CD4-positive, alpha-beta T cell treated with Interleukin-2 at 100 ng/mL for 4 hours (primary cell): ENCODE data around the gene CRELD2.
A peak's percentile ranks its signal among the peaks of the same experiment; 100 is the strongest.

Source experiments
- DNase-seq: peaks from one replicate; pipeline ENCODE4 v3.0.0-alpha.2; 2020; ENCODE audit warnings: low spot score

Gene CRELD2

DNA sequence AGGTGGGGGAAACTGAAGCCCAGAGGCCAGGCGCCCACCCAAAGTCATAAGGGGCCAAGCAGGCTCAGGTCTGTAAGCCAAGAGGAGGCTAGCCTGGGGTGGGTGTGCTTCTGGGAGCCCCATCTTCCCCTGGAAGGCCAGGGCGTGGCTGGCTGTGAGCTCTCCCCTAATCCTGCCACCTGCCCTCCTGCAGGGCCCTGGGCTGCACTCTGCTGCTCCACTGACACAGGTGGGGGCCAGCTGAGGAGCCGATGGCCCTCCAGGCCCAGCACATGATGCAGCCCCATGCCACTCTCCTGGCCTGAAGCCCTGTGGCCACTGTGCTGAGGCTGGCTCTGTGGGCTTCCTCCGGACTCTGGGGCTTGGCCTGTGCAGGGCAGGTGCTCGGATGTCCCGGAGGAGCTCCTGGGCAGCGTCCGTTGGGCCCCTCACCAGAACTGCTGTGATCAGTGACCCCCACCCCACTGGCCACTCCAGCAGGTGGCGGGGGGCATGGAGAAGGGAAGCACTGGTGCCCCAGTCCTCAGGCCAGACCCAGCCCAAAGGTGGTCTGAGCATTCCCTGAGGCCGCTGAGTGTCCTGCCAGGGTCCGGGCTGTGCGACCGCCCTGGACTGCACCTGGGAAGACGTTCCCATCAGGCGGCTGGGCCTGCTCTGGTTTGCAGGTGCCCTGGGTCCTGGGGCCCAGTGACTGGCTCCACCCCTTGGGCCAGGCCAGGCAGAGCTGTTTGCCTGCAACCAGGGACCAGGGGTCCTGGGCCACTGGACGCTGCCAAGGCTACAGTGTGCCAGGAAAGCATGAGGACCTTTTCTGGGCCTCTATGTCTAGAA is 50.6 kb downstream of the CRELD2 start:
- no peak for DNase-seq

DNA sequence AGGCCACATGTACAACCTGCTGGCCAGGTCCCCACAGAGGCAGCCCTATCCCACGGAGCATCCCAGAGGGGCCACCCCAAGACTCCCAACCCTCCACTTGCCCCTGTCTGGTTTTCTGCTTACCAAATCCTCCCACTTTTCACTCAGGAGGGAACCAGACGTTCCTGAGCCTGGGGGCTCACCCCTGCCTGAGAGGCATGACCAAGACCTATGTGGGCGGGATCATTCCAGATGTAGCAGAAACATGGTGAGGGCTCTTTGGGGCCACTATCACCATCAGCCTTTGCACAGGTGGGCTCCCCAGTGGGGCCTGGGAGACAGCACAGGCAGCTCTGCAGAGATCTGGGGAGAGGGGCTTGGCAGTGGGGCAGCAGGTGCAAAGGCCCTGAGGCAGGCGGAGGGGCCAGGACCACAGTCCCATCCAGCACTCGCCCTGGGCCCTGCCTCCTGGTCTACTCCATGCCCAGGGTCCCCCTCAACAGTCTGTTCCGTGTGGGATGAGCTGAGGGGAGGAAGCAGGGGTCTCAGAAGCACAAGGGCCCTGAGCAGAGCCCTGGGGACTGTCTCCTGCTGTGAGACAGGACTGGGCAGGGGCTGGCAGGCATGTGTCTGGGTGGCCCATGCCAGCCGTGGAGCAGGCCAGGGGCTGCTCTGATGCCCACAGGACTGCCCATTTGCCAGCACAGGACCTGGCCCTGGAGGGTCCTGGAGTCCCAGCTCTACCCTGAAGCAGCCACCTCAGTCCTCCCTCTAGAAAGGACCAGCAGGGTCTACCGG is 51.5 kb downstream of the CRELD2 start:
- no peak for DNase-seq

DNA sequence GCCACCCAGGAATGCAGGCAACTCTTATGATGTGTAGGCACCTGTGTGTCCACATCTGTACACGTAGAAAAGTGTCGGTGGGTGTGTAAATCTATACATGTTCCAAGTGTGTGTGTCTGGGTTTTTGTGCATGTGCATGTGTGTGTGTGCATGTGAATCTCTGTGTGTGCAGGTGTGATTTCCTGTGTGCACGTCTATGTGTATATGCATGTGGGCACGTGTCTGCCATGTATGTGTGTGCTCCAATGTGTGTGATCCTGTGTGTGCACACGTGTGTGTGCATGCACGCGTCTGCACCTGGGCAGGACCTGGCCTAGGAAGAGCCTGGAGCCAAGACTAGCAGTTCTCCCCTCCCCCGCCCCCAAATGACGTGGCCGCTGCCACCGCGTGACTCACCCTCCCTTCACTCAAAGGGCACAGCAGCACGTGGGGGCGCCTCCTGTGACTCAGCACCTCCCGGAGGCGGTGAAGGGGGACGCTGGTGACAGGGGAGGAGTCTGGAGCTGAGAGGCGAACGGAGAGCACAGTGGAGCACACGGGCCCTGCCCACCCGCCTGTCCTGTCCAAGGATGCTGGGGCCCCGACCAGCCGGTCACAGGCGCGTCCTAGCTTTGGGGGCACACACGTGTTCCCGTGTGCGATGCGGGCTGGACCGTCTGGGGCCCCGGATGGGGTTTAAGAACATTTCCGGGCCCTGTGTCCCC is 52.2 kb downstream of the CRELD2 start:
- DNase-seq = peak; percentile 96

DNA sequence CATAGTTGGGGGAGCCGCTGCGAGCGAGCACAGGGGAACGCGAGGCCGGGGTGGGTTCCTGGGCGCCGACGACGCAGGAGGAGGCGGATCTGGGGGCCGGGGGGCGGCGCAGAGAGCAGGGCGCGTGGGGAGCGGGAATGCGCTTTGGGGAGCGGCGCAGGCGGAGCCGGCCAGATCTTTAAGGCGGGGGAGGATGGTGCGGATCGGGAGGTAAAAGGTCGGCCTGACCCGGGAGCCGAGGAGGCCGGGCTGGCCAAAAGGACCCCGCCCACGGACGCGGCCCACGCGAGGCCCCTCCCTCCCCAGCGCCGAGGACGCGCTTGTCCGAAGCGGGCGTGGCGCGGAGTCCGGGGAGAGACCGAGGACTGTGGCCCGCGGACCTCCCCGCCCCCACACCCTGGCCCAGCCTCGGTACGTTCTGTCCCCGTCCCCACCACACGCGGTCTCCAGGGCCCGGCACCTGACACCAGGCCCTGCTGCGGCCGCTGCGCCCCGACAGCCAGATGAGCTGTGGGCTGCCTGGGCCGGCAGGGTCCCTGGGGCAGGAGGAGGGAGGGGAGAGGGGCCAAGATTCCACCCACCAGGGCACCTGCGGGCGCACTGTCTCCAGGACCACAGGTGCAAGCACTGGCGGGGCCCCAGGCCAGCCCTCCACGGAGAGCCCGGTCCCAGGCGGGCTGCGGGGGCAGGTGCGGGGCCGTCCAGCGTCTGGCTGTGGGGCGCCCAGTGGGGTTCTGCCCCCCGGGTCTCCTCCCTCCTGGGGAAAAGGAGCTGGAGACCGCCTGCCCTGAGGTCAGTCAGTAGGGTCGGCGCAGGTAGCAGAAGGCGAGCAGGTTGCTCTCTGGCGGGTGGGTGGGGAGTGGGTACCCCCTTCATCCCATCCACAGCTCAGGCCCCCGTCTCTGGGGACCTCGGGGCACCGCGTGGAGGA is 53.1 kb downstream of the CRELD2 start:
- no peak for DNase-seq

DNA sequence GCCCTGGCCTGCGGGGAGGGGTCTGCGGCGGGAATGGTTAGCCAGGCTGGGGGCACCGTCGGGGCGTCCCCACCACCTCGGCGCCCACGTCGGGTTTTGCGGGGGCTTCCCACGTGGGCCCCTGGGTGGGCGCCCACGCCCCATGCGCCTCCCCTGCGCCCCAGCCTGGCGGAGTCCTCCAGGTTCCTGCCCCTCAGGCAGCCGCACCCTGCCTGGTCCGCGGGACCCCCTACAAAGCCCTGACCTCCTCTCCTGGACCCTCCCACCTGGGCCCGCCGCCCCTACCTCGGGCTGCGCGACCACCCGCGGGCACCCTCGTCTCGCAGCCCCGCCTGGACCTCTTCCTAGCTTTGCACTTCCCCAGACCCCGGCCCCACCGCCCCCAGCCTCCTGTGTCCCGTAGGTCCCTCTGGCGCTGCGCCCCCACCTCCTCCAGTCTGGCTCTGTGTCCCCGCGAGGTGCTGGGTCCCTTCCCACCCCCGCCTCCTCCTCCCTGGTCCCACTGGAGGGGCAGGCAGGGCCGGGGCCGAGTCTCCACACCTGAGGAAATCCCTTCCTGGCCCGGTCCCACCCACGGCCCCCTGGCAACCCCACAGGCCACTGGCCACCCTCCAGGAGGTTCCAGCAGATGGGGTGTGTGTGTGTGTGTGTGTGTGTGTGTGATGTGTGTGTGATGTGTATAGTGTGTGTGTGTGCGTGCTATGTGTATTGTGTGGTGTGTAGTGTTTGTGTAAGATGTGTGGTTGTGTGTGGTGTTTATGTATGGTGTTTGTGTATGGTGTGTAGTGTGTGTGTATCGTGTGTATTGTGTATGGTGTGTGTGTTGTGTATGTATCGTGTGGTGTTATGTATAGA is 54.0 kb downstream of the CRELD2 start:
- no peak for DNase-seq

DNA sequence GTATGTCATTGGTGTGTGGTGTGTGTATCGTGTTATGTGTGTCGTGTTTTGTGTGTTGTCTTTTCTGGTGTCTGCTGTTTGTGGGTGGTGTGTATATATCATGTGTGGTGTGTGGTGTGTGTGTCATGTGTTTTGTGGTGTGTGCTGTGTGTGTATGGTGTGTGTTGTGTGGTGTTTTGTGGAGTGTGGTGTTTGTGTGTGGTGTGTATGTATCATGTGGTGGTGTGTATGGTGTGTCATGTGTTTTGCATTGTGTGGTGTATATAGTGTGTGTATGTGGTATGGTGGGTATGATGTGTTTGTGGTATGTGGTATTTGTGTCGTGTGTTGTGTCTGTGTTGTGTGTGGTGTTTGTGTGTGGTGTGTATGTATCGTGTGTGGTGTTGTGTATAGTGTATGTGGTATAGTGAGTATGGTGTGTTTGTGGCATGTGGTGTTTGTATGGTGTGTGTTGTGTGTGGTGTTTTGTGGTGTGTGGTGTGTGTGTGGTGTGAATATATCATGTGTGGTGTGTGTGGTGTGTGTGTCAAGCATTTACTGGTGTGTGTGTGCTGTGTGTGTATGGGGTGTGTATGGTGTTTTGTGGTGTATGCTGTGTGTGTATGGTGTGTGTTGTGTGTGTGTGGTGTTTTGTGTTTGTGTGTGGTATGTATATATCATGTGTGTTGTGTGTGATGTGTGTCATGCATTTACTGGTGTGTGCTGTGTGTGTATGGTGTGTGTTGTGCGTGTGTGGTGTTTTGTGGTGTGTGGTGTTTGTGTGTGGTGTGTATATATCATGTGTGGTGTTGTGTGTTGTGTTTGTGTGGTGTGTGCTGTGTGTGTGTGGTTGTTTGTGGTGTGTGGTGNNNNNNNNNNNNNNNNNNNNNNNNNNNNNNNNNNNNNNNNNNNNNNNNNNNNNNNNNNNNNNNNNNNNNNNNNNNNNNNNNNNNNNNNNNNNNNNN is 54.9 kb downstream of the CRELD2 start:
- DNase-seq = no peak

DNA sequence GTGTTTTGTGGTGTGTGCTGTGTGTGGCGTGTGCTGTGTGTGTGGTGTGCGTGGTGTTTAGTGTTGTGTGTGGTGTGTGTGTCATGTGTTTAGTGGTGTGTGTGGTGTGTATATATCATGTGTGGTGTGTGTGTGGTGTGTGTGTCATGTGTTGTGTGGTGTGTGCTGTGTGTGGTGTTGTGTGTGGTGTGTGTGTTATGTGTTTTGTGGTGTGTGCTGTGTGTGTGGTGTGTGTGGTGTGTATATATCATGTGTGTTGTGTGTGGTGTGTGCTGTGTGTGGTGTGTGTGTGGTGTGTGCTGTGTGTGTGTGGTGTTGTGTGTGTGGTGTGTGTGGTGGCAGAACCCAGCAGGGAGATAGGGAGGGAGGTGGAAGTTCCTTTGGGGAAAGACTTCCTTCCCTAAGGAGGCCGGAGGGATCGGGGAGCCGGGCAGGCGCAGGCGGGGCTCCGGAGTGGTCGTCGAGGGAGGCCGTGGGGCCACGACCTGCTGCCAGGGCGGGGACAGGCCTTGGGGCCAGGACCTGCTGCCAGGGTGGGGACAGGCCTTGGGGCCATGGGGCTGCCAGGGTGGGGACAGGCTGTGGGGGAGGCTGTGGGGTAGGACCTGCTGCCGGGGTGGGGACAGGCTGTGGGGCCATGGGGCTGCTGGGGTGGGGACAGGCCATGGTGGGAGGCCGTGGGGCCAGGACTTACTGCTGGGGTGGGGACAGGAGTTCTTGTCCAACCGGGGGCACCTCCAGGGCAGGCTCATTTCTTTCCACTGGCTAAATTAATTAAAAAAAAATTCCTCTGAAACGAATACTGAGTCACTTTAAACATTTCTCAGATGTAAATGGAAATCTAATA is 57.3 kb downstream of the CRELD2 start:
- DNase-seq = no peak

DNA sequence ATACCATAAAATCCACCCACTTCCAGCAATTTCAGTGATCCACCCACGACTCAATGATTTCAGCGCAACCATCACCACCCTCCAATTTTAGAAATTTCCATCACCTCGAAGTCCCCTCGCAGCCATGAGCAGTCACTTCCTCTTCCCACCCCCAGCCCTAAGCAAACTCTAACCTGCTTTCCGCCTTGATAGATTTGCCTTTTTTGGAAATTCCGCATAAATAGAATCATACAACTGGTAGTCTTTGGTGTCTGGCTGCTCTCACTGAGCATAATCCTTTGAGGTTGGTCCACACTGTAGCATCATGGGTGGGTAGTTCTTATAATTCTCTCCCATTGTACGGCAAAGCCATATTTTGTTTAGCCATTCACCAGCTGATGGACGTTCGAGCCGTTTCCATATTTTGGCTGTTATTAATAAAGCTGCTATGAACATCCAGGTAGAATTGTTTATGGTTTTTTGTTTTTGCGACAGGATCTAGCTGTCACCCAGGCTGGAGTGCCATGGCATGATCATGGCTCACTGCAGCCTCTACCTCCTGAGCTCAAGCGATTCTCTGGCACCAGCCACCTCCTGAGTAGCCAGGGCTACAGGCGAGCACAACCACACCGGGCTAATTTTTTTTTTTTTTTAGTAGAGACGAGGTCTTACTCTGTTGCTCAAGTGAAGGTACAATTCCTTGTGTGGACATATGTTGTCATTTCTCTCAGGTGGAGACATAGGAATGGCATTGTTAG is 58.2 kb downstream of the CRELD2 start:
- DNase-seq = peak; percentile 60
